GM12878 (cell line): Measurements from ENCODE around the gene COL23A1. TPM values are rescaled to one million over a fixed set of nuclear protein-coding genes. Genes with fewer than 3 reads are reported as not detected.

Experiments
- ATAC-seq: fragments of 200-7000 bp; cut with Tn5 transposase; 3 replicates; pipeline ENCODE4 v1.9.1; 2020; ENCODE audit warnings: mild to moderate bottlenecking, moderate library complexity
- BruUV-seq: library from RNA; stranded (reverse); fragments of 400-500 nt; replicated peaks from 2 replicates; lab custom pipeline; 2021; lab: Mats Ljungman, UMichigan
- CTCF ChIA-PET: fragments of 300-600 bp; sonication (Branson Sonifier 250); formaldehyde crosslinking; extraction: SDS; loops from one replicate; lab custom pipeline; 2021; ENCODE audit warnings: inconsistent platforms; lab: Yijun Ruan, JAX
- POLR2A ChIA-PET: fragments of 350-600 bp; formaldehyde crosslinking; extraction: SDS; loops from one replicate; lab custom pipeline; 2021; ENCODE audit warnings: inconsistent platforms; lab: Charles Lee
- RAD21 ChIA-PET: fragments of 300-600 bp; sonication (Branson Sonifier 250); formaldehyde crosslinking; loops from one replicate; lab custom pipeline; 2023; ENCODE audit warnings: antibody characterized with exemption; ENCODE audit not compliant: unreplicated experiment; lab: Charles Lee
- SMC1A ChIA-PET: fragments of 300-600 bp; sonication (Branson Sonifier 250); formaldehyde crosslinking; loops from one replicate; lab custom pipeline; 2023; ENCODE audit not compliant: unreplicated experiment, uncharacterized antibody; lab: Charles Lee
- DNase-seq: peaks from one replicate; pipeline ENCODE4 v3.0.0-alpha.2; 2011; ENCODE audit warnings: low read depth, low spot score
- FAIRE-seq: peaks from 3 replicates; lab custom pipeline; 2011; peaks lifted over from hg19 to GRCh38; lab: Jason Lieb, UNC
- H2AFZ ChIP-seq: 2 replicates; pipeline ENCODE4 v1.6.0; 2011; ENCODE audit warnings: low read depth, low read length, control low read depth; ENCODE audit not compliant: control insufficient read depth
- H3K27ac ChIP-seq: 2 replicates; pipeline ENCODE4 v1.5.1; 2011; ENCODE audit warnings: control low read depth; ENCODE audit not compliant: control insufficient read depth, insufficient read depth
- H3K27me3 ChIP-seq, 2 experiments: replicated peaks in 1 of 2; 2 replicates each; pipeline versions ENCODE4 v1.6.0 to v1.6.1; 2011; ENCODE audit warnings: low read length in 1 of 2; ENCODE audit not compliant: control insufficient read depth in 2 of 2, insufficient read depth in 2 of 2
- H3K36me3 ChIP-seq, 2 experiments: 2 replicates each; pipeline ENCODE4 v1.5.1; 2011; ENCODE audit warnings: low read length in 1 of 2; ENCODE audit not compliant: control insufficient read depth in 2 of 2, insufficient read depth in 2 of 2
- H3K4me1 ChIP-seq: 2 replicates; pipeline ENCODE4 v1.6.1; 2011; ENCODE audit warnings: mild to moderate bottlenecking, low read length, moderate library complexity, mixed read lengths; ENCODE audit not compliant: control insufficient read depth, insufficient read depth
- H3K4me2 ChIP-seq: 2 replicates; pipeline ENCODE4 v1.6.0; 2011; ENCODE audit warnings: control low read depth; ENCODE audit not compliant: control insufficient read depth, insufficient read depth
- H3K4me3 ChIP-seq: fragments of 200-600 bp; sonication (generic); 2 replicates; pipeline ENCODE4 v1.5.1; 2016
- H3K79me2 ChIP-seq: 2 replicates; pipeline ENCODE4 v1.6.0; 2011; ENCODE audit warnings: low read length; ENCODE audit not compliant: control insufficient read depth, insufficient read depth
- H3K9ac ChIP-seq: 2 replicates; pipeline ENCODE4 v1.8.0; 2011; ENCODE audit warnings: low read length, control low read depth, mixed read lengths; ENCODE audit not compliant: control insufficient read depth, insufficient read depth
- H3K9me3 ChIP-seq: replicated peaks from 3 replicates; pipeline ENCODE4 v1.5.1; 2011; ENCODE audit warnings: mild to moderate bottlenecking, low read length; ENCODE audit not compliant: control insufficient read depth, insufficient read depth
- H4K20me1 ChIP-seq: 2 replicates; pipeline ENCODE4 v1.6.0; 2011; ENCODE audit not compliant: control insufficient read depth, insufficient read depth
- EP300 ChIP-seq, 2 experiments: fragments of 150-350 bp in 1 of 2; IDR thresholded peaks; 2 replicates each; pipeline ENCODE4 v1.6.1; 2011 to 2012; ENCODE audit warnings: low read depth in 2 of 2, low read length in 2 of 2, borderline replicate concordance in 1 of 2, improper control_type of control experiment in 1 of 2, inconsistent platforms in 1 of 2; ENCODE audit not compliant: control insufficient read depth in 1 of 2
- HDGF ChIP-seq: fragments of 450-650 bp; IDR thresholded peaks from 2 replicates; pipeline ENCODE4 v1.6.1; 2016; ENCODE audit warnings: antibody characterized with exemption
- RB1 ChIP-seq: fragments of 450-650 bp; formaldehyde crosslinking; IDR thresholded peaks from 2 replicates; pipeline ENCODE4 v1.6.1; 2017; ENCODE audit warnings: mild to moderate bottlenecking, borderline replicate concordance
- RBBP5 ChIP-seq: fragments of 200-600 bp; sonication (generic); conservative IDR thresholded peaks from 2 replicates; pipeline ENCODE4 v1.6.1; 2016
- SIX5 ChIP-seq: IDR thresholded peaks from 2 replicates; pipeline ENCODE4 v1.6.1; 2011; ENCODE audit warnings: mild to moderate bottlenecking, low read depth, low read length, moderate library complexity; ENCODE audit not compliant: severe bottlenecking
- SPI1 ChIP-seq: IDR thresholded peaks from 2 replicates; pipeline ENCODE4 v1.6.1; 2011; ENCODE audit warnings: low read depth, mild to moderate bottlenecking, low read length, moderate library complexity, borderline replicate concordance; ENCODE audit not compliant: insufficient read depth
- ZNF592 ChIP-seq: fragments of 450-650 bp; IDR thresholded peaks from 2 replicates; pipeline ENCODE4 v1.6.1; 2017; ENCODE audit warnings: mild to moderate bottlenecking, moderate library complexity
- WGBS: methylation state at CpG from one replicate; pipeline ENCODE4 v1.1.6; 2016; ENCODE audit warnings: low lambda C conversion rate; ENCODE audit not compliant: insufficient replicate concordance, insufficient coverage; ENCODE audit errors: missing lambda C conversion rate; 5-methylcytosine and 5-hydroxymethylcytosine counted together
- in situ Hi-C: fragments of 300-500 bp; cut with MboI; formaldehyde crosslinking; loops from 9 replicates; pipeline ENCODE4 v1.14.3; 2018; ENCODE audit warnings: mixed read lengths
- intact Hi-C: fragments of 100-400 bp; cut with micrococcal nuclease; formaldehyde crosslinking; loops from one replicate; pipeline ENCODE4 v1.14.2; 2022; ENCODE audit not compliant: unreplicated experiment
- polyA plus RNA-seq, 11 experiments: library from polyadenylated mRNA; depleted of rRNA in 4 of 11; unstranded in 6 of 11; stranded (reverse) in 5 of 11; fragments of >200 nt; fragmentation: Nextera tagmentation in 4 of 11; fragmentation: Illumina TruSeq in 1 of 11; extraction: Ambion mirVana in 4 of 11; extraction: Trizol in 1 of 11; gene quantifications; 1 replicate in 1 of 11; 2 replicates in 10 of 11; pipeline versions ENCODE4 v1.2.1 to v1.2.3, GENCODE V29; 2011 to 2016; ENCODE audit warnings: inconsistent platforms in 2 of 11, missing spikeins in 2 of 11, low read depth in 1 of 11
- total RNA-seq, 4 experiments: library from RNA; depleted of rRNA in 3 of 4; stranded (reverse); fragments of >200 nt in 3 of 4; fragmentation: Illumina TruSeq in 1 of 4; extraction: Trizol in 1 of 4; gene quantifications; 2 replicates each; pipeline versions ENCODE4 v1.2.1 to v1.2.3, GENCODE V29; 2013 to 2021

The COL23A1 gene
- total and polyA plus RNA-seq, 10 of the 15 experiments (the other 5 are each of a cell fraction or from before 2014, with no cell fraction given) = 0.03 to 0.83 (median 0.09) TPM; not detected in 5

- DNase-seq = no peak
- intact Hi-C loops = no loop called here
- no peak for TF ChIP-seq HDGF
- TF ChIP-seq RBBP5 = no peak
- TF ChIP-seq SPI1 = no peak
- TF ChIP-seq SIX5 = no peak
- TF ChIP-seq ZNF592 = no peak
- no peak for TF ChIP-seq EP300 (IDR thresholded peaks at IDR 0.05; ENCODE audit: borderline replicate concordance in 1 of 2, control insufficient read depth in 1 of 2, low read depth in 2 of 2, low read length in 2 of 2)
- no peak for TF ChIP-seq RB1
- H3K4me1 ChIP-seq = no peaks in the 10 kb centered on the region
- RAD21 ChIA-PET = no interaction called here
- H3K4me2 ChIP-seq = no peak overlapping the region
- no peak overlapping the region for H3K9ac ChIP-seq
- no peaks in the 10 kb centered on the region for H4K20me1 ChIP-seq
- no peaks in the 10 kb centered on the region for H3K9me3 ChIP-seq
- H3K4me3 ChIP-seq = no peak overlapping the region
- POLR2A ChIA-PET = no interaction called here
- ATAC-seq = no peak
- SMC1A ChIA-PET = interaction anchor here (1.7 kb wide), 1 partner anchor 14 kb away, joined by 6 read pairs; no protein-coding TSS in a partner anchor
- no peak overlapping the region for H3K27ac ChIP-seq
- H3K79me2 ChIP-seq = no peaks in the 10 kb centered on the region
- no peaks in the 10 kb centered on the region for H3K27me3 ChIP-seq
- in situ Hi-C loops = no loop called here
- no peak for FAIRE-seq
- TSS peak; percentile 8 for BruUV-seq
- WGBS = 93% methylated on average over 3 of the region's 3 CpGs
- no peak overlapping the region for H2AFZ ChIP-seq
- peaks cover 5 to 31% of the 10 kb centered on the region in 2 experiments for H3K36me3 ChIP-seq
- CTCF ChIA-PET = no interaction called here
Measured at GRCh38 chr5:178605788-178606187, 15.6 kb upstream of the COL23A1 start.
